H9 (cell line): Measurements from ENCODE around the gene ACOT7. TPM values are rescaled to one million over a fixed set of nuclear protein-coding genes. Genes with fewer than 3 reads are reported as not detected.

Source experiments
- DNase-seq: peaks from one replicate; pipeline ENCODE4 v3.0.0-alpha.2; 2017
- H2AFZ ChIP-seq: one replicate; pipeline ENCODE4 v1.6.1; 2013; ENCODE audit warnings: mild to moderate bottlenecking, low read length, control low read depth, moderate library complexity
- H2AK5ac ChIP-seq: 2 replicates; pipeline ENCODE4 v1.6.1; 2013; ENCODE audit warnings: low read length, control low read depth, mixed read lengths; ENCODE audit not compliant: insufficient read length
- H2BK120ac ChIP-seq: one replicate; pipeline ENCODE4 v1.6.1; 2013; ENCODE audit warnings: low read depth, mild to moderate bottlenecking, low read length, control low read depth, inconsistent platforms; ENCODE audit not compliant: poor library complexity, severe bottlenecking
- H2BK12ac ChIP-seq: 2 replicates; pipeline ENCODE4 v1.6.1; 2013; ENCODE audit warnings: low read length, control low read depth, mixed read lengths, low read depth; ENCODE audit not compliant: insufficient read length
- H2BK15ac ChIP-seq: 2 replicates; pipeline ENCODE4 v1.6.1; 2013; ENCODE audit warnings: low read depth, low read length, control low read depth
- H2BK20ac ChIP-seq: one replicate; pipeline ENCODE4 v1.6.1; 2013; ENCODE audit warnings: low read depth, mild to moderate bottlenecking, low read length, control low read depth, inconsistent platforms; ENCODE audit not compliant: poor library complexity, severe bottlenecking
- H2BK5ac ChIP-seq: 2 replicates; pipeline ENCODE4 v1.6.1; 2013; ENCODE audit warnings: low read length, control low read depth, mixed read lengths; ENCODE audit not compliant: insufficient read length
- H3K14ac ChIP-seq: 2 replicates; pipeline ENCODE4 v1.6.1; 2013; ENCODE audit warnings: low read length, control low read depth; ENCODE audit not compliant: insufficient read depth
- H3K18ac ChIP-seq: 2 replicates; pipeline ENCODE4 v1.6.1; 2013; ENCODE audit warnings: low read depth, mild to moderate bottlenecking, mixed read lengths, low read length, control low read depth; ENCODE audit not compliant: insufficient read length
- H3K23ac ChIP-seq: 2 replicates; pipeline ENCODE4 v1.6.1; 2013; ENCODE audit warnings: low read length, control low read depth, mixed read lengths, low read depth; ENCODE audit not compliant: insufficient read length
- H3K23me2 ChIP-seq: 2 replicates; pipeline ENCODE4 v1.6.1; 2013; ENCODE audit warnings: low read depth, mild to moderate bottlenecking, mixed read lengths, low read length, control low read depth; ENCODE audit not compliant: insufficient read length, poor library complexity, severe bottlenecking
- H3K27ac ChIP-seq: 2 replicates; pipeline ENCODE4 v1.5.1; 2013; ENCODE audit warnings: low read length, control low read depth, mixed read lengths, low read depth; ENCODE audit not compliant: insufficient read length
- H3K27me3 ChIP-seq: 2 replicates; pipeline ENCODE4 v1.6.1; 2013; ENCODE audit warnings: low read length, control low read depth, inconsistent platforms; ENCODE audit not compliant: insufficient read depth
- H3K4ac ChIP-seq: 2 replicates; pipeline ENCODE4 v1.6.1; 2013; ENCODE audit warnings: low read depth, mild to moderate bottlenecking, control low read depth, inconsistent platforms, low read length, moderate library complexity
- H3K4me1 ChIP-seq: 2 replicates; pipeline ENCODE4 v1.6.1; 2013; ENCODE audit warnings: low read length, control low read depth, inconsistent platforms; ENCODE audit not compliant: insufficient read depth
- H3K4me2 ChIP-seq: 2 replicates; pipeline ENCODE4 v1.6.1; 2013; ENCODE audit warnings: low read length, control low read depth, mixed read lengths; ENCODE audit not compliant: insufficient read length, insufficient read depth
- H3K56ac ChIP-seq: 2 replicates; pipeline ENCODE4 v1.6.1; 2013; ENCODE audit warnings: low read depth, mild to moderate bottlenecking, mixed read lengths, low read length, control low read depth; ENCODE audit not compliant: insufficient read length
- H3K79me1 ChIP-seq: 2 replicates; pipeline ENCODE4 v1.6.1; 2013; ENCODE audit warnings: low read depth, mild to moderate bottlenecking, moderate library complexity, low read length, control low read depth, inconsistent platforms; ENCODE audit not compliant: insufficient read depth, poor library complexity, severe bottlenecking
- H3K79me2 ChIP-seq: 2 replicates; pipeline ENCODE4 v1.6.1; 2013; ENCODE audit warnings: low read length, control low read depth, inconsistent platforms; ENCODE audit not compliant: insufficient read depth
- H3K9ac ChIP-seq: 2 replicates; pipeline ENCODE4 v1.6.1; 2013; ENCODE audit warnings: low read length, control low read depth, mixed read lengths; ENCODE audit not compliant: insufficient read length; ENCODE audit errors: extremely low read depth
- H3K9me3 ChIP-seq: one replicate; pipeline ENCODE4 v1.6.1; 2013; ENCODE audit warnings: low read depth, low read length, inconsistent platforms; ENCODE audit not compliant: control insufficient read depth
- H3T11ph ChIP-seq: one replicate; pipeline ENCODE4 v1.6.1; 2013; ENCODE audit warnings: mild to moderate bottlenecking, low read length, control low read depth, inconsistent platforms
- H4K20me1 ChIP-seq: one replicate; pipeline ENCODE4 v1.6.1; 2013; ENCODE audit not compliant: control insufficient read depth, insufficient read length, insufficient read depth
- H4K5ac ChIP-seq: 2 replicates; pipeline ENCODE4 v1.6.1; 2013; ENCODE audit warnings: low read depth, mild to moderate bottlenecking, mixed read lengths, low read length, control low read depth; ENCODE audit not compliant: insufficient read length
- H4K8ac ChIP-seq: replicated peaks from 2 replicates; pipeline ENCODE4 v1.6.1; 2013; ENCODE audit warnings: low read length, control low read depth, mixed read lengths, low read depth; ENCODE audit not compliant: insufficient read length
- H4K91ac ChIP-seq: 2 replicates; pipeline ENCODE4 v1.6.1; 2013; ENCODE audit warnings: low read depth, mild to moderate bottlenecking, moderate library complexity, mixed read lengths, low read length, control low read depth; ENCODE audit not compliant: insufficient read length
- H3K27ac Mint-ChIP-seq, 3 experiments: 2 replicates in 2 of 3; 3 replicates in 1 of 3; pipeline ENCODE4 v1.8.0; 2020 to 2021; ENCODE audit warnings: mixed read lengths in 3 of 3, mild to moderate bottlenecking in 1 of 3, moderate library complexity in 1 of 3
- H3K27me3 Mint-ChIP-seq: 2 replicates; pipeline ENCODE4 v1.8.0; 2021; ENCODE audit warnings: low read depth, mild to moderate bottlenecking, moderate library complexity, mixed read lengths
- H3K36me3 Mint-ChIP-seq, 3 experiments: 2 replicates in 2 of 3; 3 replicates in 1 of 3; pipeline ENCODE4 v1.8.0; 2020 to 2021; ENCODE audit warnings: low read depth in 3 of 3, mixed read lengths in 3 of 3; ENCODE audit not compliant: insufficient read depth in 1 of 3
- H3K4me1 Mint-ChIP-seq, 2 experiments: 2 replicates each; pipeline ENCODE4 v1.8.0; 2020; ENCODE audit warnings: mixed read lengths in 2 of 2
- H3K4me3 Mint-ChIP-seq, 2 experiments: 2 replicates in 1 of 2; 3 replicates in 1 of 2; pipeline ENCODE4 v1.8.0; 2020 to 2021; ENCODE audit warnings: mild to moderate bottlenecking in 2 of 2, mixed read lengths in 2 of 2, moderate library complexity in 1 of 2
- H3K9me3 Mint-ChIP-seq, 2 experiments: 2 replicates in 1 of 2; 3 replicates in 1 of 2; pipeline ENCODE4 v1.8.0; 2020; ENCODE audit warnings: mild to moderate bottlenecking in 2 of 2, mixed read lengths in 2 of 2, moderate library complexity in 1 of 2
- WGBS: extraction: QIAGEN DNeasy Blood & Tissue Kit; methylation state at CpG from one replicate; pipeline ENCODE4 v1.1.7; 2013; ENCODE audit warnings: missing lambda C conversion rate, low lambda C conversion rate, mixed read lengths; ENCODE audit not compliant: insufficient read length; ENCODE audit errors: extremely low coverage; 5-methylcytosine and 5-hydroxymethylcytosine counted together
- total RNA-seq: library from RNA; stranded (reverse); gene quantifications from 2 replicates; pipeline ENCODE4 v1.2.1, GENCODE V29; 2021
- TF ChIP-seq, protein P1 (sequence below): fragments of 200-600 bp; sonication (generic); conservative IDR thresholded peaks from 3 replicates; pipeline ENCODE4 v1.8.0; 2021; ENCODE audit warnings: antibody characterized with exemption, mild to moderate bottlenecking

The ACOT7 gene
- total RNA-seq, 1 experiment from 2014 or later, result 87.4 TPM

GRCh38 chr1:6257541-6258069 lies 136.0 kb downstream of the ACOT7 start:
- WGBS, result no CpG with 5 or more reads among the region's 8 CpGs
- TF ChIP-seq, protein P1, sequence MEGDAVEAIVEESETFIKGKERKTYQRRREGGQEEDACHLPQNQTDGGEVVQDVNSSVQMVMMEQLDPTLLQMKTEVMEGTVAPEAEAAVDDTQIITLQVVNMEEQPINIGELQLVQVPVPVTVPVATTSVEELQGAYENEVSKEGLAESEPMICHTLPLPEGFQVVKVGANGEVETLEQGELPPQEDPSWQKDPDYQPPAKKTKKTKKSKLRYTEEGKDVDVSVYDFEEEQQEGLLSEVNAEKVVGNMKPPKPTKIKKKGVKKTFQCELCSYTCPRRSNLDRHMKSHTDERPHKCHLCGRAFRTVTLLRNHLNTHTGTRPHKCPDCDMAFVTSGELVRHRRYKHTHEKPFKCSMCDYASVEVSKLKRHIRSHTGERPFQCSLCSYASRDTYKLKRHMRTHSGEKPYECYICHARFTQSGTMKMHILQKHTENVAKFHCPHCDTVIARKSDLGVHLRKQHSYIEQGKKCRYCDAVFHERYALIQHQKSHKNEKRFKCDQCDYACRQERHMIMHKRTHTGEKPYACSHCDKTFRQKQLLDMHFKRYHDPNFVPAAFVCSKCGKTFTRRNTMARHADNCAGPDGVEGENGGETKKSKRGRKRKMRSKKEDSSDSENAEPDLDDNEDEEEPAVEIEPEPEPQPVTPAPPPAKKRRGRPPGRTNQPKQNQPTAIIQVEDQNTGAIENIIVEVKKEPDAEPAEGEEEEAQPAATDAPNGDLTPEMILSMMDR, result no peak
- no peak overlapping the region for H3T11ph ChIP-seq
- DNase-seq, result no peak
- H2AK5ac ChIP-seq, result no peak overlapping the region
- no peak overlapping the region for H4K5ac ChIP-seq
- Mint-ChIP-seq H3K4me1 (peaks cover 4 to 11% of the 10 kb centered on the region in 2 experiments; a peak in 3 of 4 replicates), H3K27me3 (peaks cover 48% of the 10 kb centered on the region), H3K27ac (no peak overlapping the region), H3K9me3 (no peaks in the 10 kb centered on the region), H3K36me3 (peaks cover 0 to 3% (median 2%) of the 10 kb centered on the region in 3 experiments; a peak in 5 of 7 replicates), H3K4me3 (no peak overlapping the region)
- H3K18ac ChIP-seq, result no peak overlapping the region
- no peak overlapping the region for H3K23ac ChIP-seq
- H2BK15ac ChIP-seq, result no peak overlapping the region
- no peaks in the 10 kb centered on the region for H3K9me3 ChIP-seq
- no peak overlapping the region for H3K56ac ChIP-seq
- H3K79me2 ChIP-seq, result no peaks in the 10 kb centered on the region
- H3K27ac ChIP-seq, result no peak overlapping the region
- H3K4me1 ChIP-seq, result no peaks in the 10 kb centered on the region
- H3K9ac ChIP-seq, result no peak overlapping the region
- H3K14ac ChIP-seq, result no peak overlapping the region
- no peak overlapping the region for H2BK5ac ChIP-seq
- H3K4ac ChIP-seq, result no peak overlapping the region
- H2BK12ac ChIP-seq, result no peak overlapping the region
- peaks cover 4% of the 10 kb centered on the region for H3K23me2 ChIP-seq
- H3K27me3 ChIP-seq, result peaks cover 7% of the 10 kb centered on the region; the same call in 1 of the 2 replicates
- no peak overlapping the region for H2BK20ac ChIP-seq
- H4K8ac ChIP-seq, result no peak overlapping the region
- H3K79me1 ChIP-seq, result no peaks in the 10 kb centered on the region
- no peak overlapping the region for H3K4me2 ChIP-seq
- H4K91ac ChIP-seq, result no peak overlapping the region
- H2BK120ac ChIP-seq, result no peak overlapping the region
- H2AFZ ChIP-seq, result no peak overlapping the region
- no peaks in the 10 kb centered on the region for H4K20me1 ChIP-seq
